Measurements from ENCODE around the gene CHRDL2. TPM values are rescaled to one million over a fixed set of nuclear protein-coding genes. Genes with fewer than 3 reads are reported as not detected.
"Not testable (repeated sequence)": the region's sequence is repeated elsewhere in the genome, so short reads cannot be mapped to it uniquely, and the experiment has no call there.

The CHRDL2 gene, protein sequence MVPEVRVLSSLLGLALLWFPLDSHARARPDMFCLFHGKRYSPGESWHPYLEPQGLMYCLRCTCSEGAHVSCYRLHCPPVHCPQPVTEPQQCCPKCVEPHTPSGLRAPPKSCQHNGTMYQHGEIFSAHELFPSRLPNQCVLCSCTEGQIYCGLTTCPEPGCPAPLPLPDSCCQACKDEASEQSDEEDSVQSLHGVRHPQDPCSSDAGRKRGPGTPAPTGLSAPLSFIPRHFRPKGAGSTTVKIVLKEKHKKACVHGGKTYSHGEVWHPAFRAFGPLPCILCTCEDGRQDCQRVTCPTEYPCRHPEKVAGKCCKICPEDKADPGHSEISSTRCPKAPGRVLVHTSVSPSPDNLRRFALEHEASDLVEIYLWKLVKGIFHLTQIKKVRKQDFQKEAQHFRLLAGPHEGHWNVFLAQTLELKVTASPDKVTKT
- total RNA-seq = 0.69 TPM
- 72.8 TPM for polyA plus RNA-seq

DNA sequence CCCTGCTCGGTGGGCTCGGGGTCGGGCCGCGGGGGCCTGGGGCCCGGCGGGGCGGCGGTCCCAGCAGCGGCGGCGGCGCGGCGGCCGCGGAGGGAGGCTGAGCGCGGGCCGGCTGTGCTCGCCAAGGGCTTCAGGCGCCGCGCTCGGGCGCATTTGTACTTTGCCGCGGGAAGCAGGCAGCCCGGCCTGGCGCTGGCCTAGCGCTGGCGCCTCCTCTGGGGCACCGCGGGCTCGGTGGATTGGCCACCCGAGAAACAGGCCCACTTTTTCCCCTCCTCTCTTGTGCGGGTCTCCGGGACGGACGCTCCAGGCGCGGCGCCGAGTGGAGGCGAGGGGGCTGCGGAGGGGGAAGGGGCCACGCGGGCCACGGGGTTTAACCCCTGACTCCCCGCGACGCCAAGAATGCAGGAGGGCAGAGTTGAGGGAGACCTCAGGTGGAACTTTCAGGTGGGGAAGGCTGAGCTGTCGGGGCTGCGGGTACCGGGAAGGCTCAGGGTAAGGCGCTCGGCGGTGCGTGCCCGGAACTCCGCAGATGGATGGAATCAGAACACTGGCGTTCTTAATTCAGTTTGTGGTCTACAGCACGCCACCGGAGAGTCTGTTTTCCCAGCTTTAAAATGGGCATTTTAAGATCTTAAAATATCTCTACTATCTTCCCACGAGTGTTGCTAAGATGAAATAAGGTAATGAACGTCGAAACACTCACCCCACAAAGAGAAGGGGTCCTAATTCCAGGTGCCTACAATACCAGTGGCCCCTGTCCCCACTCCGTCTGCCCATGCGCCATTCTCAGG, at the start of gene CHRDL2:
Gene CHRDL2 (minus strand): TSS at position 126 of the 794 bp plus-strand sequence. CDS start 538 bp downstream, outside the sequence.
- Histone ChIP-seq H3K36me3 (ENCODE audit: insufficient read depth) (no peaks in the 10 kb centered on the region), H3K4me1 (ENCODE audit: insufficient read depth) (no peaks in the 10 kb centered on the region), H3K4me3 (ENCODE audit: low read depth, low read length) (peak within 1 kb of the TSS; percentile 23), H3K27ac (ENCODE audit: low read depth) (no peak within 1 kb of the TSS)
- WGBS = 10% methylated on average over 69 of the region's 69 CpGs
- DNase-seq (ENCODE audit: extremely low spot score) = no peak

DNA sequence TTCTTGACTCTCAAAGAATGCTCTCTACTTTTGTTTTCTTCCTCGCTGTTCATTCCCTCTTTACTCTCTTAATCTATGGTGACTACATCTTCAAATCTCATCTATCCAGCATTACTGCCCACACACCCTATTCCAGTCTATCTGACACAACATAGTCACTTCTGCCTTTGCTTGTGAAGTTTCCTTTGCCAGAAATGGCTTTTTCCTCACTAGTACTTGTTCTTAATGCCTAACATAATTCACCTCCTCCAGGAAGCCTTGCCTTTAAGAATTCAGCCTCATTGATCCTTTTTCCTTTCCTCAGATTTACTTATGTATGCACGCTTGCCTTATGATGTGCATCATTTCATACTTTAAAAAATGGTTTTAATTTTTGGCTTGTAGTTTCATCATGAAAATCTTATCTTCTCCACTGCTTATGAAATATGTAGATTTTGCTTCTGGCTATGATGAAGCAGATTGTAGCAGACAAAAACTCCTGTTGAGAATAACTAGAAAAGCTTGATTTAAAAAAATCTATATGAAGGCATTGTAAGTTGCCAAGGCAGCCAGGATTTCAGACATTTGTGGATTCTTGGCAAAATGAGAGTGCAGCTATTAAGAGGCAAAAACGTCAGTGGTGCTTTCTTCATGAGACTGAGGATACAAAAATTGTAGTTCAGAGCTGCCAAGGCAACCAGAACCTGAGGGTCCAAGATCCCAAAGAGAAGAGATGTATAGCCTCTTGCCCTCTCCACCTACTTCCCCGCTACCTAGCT, 49.2 kb upstream of the CHRDL2 start:
- Histone ChIP-seq H3K4me3 (ENCODE audit: low read depth, low read length) (no peak overlapping the region), H3K27ac (ENCODE audit: low read depth) (no peak overlapping the region), H3K36me3 (ENCODE audit: insufficient read depth) (no peaks in the 10 kb centered on the region), H3K4me1 (ENCODE audit: insufficient read depth) (no peaks in the 10 kb centered on the region)
- 80% methylated on average over 4 of the region's 4 CpGs for WGBS
- no peak for DNase-seq (ENCODE audit: extremely low spot score)

DNA sequence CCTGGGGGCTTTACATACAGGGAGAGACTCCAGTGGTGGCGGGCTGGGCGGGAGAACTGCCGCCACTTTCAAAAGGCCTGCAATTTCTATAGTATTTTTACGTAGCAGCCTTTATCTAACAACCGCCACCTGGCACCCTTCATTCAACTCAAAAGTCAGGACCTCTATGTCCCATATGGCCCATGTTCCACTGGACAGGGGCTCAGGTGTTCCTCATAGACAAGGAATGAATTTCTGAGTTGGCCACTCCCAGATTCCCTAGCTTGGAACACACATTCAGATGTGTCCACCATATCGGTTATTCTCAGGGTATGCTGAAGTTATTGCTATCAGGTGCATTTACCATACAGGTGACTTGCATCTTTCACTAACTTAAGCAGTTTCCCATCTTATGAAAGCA, 47.4 kb upstream of the CHRDL2 start:
- WGBS = 98% methylated on average over 6 of the region's 6 CpGs
- H3K27ac ChIP-seq (ENCODE audit: low read depth) = no peak overlapping the region
- H3K4me1 ChIP-seq (ENCODE audit: insufficient read depth) = no peaks in the 10 kb centered on the region

DNA sequence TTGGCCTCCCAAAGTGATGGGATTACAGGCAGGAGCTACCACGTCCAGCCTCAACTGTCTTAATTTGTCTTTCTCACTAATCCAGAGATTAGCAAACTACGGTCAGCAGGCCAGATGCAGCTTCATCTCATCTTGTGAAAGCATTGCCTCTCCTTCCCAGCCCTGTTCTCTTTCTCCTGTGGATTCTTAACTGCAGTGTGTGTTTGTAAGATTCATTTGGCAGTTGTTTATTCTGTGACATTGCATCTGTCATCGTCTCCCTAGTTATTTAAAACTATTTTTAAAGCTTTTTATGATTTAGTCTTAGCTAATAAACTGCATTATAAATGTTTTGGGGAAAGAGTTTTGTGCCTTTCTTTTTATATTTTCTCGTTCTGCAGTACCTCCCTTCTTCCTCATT, 46.7 kb upstream of the CHRDL2 start:
- WGBS = 28% methylated on average over 4 of the region's 4 CpGs
- Histone ChIP-seq H3K36me3 (ENCODE audit: insufficient read depth) (no peaks in the 10 kb centered on the region), H3K4me3 (ENCODE audit: low read depth, low read length) (no peak overlapping the region), H3K27ac (ENCODE audit: low read depth) (no peak overlapping the region), H3K4me1 (ENCODE audit: insufficient read depth) (no peaks in the 10 kb centered on the region)
- no peak for DNase-seq (ENCODE audit: extremely low spot score)

More for the DNA sequence above, 47.4 kb upstream of the CHRDL2 start:
- Histone ChIP-seq H3K4me3 (ENCODE audit: low read depth, low read length) (no peak overlapping the region), H3K36me3 (ENCODE audit: insufficient read depth) (no peaks in the 10 kb centered on the region)
- no peak for DNase-seq (ENCODE audit: extremely low spot score)

DNA sequence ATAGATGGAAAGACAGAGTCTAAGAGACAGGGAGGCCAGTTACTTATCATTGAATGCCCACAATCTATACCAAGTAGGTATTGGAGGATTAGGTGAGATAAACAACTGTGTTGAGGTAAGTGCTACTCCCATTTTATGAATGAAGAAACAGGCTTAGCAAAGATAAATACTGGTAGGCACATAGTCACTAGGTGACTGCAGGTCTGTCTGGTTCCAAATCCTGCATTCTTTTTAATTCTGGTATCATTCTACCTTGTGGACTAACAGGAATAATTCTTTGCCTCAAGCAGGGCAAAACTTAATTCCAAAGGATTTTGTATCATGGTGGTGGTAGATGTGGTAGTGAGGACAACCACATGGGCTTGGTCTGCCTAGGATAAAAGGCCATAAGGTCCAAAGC, 45.8 kb upstream of the CHRDL2 start:
- Histone ChIP-seq H3K4me3 (ENCODE audit: low read depth, low read length) (no peak overlapping the region), H3K36me3 (ENCODE audit: insufficient read depth) (no peaks in the 10 kb centered on the region), H3K27ac (ENCODE audit: low read depth) (no peak overlapping the region), H3K4me1 (ENCODE audit: insufficient read depth) (no peaks in the 10 kb centered on the region)
- DNase-seq (ENCODE audit: extremely low spot score) = no peak

DNA sequence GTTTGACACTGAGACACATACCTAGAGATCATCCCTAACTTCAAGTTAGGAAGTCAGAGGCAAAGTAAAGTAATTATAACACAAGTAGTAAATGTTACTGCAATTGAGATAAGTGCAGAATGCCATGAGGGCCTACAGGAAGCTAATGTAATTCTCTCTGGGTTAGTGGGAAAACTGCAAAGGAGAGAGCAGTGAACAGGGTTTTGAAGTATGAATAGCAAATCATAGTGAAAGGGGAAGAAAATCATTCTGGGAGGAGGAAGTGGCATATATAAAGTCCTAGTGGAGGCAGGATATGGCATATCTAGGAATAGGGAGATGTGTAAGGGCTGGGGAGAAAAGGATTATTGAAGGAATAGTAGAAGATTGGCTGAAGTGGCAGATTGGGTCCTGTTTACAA, 45.3 kb upstream of the CHRDL2 start:
- H3K4me3 ChIP-seq (ENCODE audit: low read depth, low read length) = no peak overlapping the region
- no peaks in the 10 kb centered on the region for H3K36me3 ChIP-seq (ENCODE audit: insufficient read depth)
- no peaks in the 10 kb centered on the region for H3K4me1 ChIP-seq (ENCODE audit: insufficient read depth)
- H3K27ac ChIP-seq (ENCODE audit: low read depth) = no peak overlapping the region
- DNase-seq (ENCODE audit: extremely low spot score) = no peak

DNA sequence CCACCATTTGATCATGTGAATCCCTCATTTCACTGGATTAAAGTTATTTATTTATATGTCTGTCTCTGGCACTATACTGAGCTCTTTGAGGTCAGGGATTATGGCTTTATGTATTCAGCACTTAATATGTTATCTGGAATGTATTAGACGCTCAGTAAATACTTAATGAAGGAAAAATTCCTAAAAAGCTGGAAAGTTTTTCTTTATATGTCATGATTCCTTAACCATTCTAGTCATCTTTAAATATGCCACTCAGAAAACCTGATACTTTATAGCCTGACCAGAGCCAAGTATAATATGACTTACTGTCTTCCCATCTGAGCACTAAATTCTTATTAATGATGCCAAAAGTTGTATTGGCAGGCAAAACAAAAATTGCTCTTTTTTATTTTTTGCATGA, 44.5 kb upstream of the CHRDL2 start:
- WGBS = 76% methylated on average over 1 of the region's 1 CpG
- no peaks in the 10 kb centered on the region for H3K36me3 ChIP-seq (ENCODE audit: insufficient read depth)
- DNase-seq (ENCODE audit: extremely low spot score) = no peak
- H3K4me3 ChIP-seq (ENCODE audit: low read depth, low read length) = no peak overlapping the region
- no peaks in the 10 kb centered on the region for H3K4me1 ChIP-seq (ENCODE audit: insufficient read depth)
- no peak overlapping the region for H3K27ac ChIP-seq (ENCODE audit: low read depth)

DNA sequence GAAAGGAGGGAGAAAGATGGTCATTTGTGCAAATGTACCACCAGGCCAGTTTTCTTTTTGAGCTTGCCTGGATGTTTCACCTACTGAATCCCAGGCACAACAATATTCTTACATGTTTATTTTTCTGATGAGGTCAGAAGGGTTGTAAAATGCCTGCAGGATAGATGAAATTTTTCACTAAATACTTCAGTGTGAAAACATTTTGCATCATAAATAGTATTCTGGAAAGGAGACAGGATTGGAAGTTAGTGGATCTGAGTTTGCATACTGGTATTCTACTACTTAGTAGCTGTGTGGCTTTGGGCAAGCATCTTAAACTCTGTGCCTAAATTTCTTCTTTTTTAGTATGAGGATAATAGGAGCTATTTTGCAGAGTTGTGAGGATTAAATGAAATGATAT, 42.2 kb upstream of the CHRDL2 start:
- H3K4me3 ChIP-seq (ENCODE audit: low read depth, low read length) = no peak overlapping the region
- H3K27ac ChIP-seq (ENCODE audit: low read depth) = no peak overlapping the region
- no peak for DNase-seq (ENCODE audit: extremely low spot score)
- H3K36me3 ChIP-seq (ENCODE audit: insufficient read depth) = no peaks in the 10 kb centered on the region
- H3K4me1 ChIP-seq (ENCODE audit: insufficient read depth) = no peaks in the 10 kb centered on the region

DNA sequence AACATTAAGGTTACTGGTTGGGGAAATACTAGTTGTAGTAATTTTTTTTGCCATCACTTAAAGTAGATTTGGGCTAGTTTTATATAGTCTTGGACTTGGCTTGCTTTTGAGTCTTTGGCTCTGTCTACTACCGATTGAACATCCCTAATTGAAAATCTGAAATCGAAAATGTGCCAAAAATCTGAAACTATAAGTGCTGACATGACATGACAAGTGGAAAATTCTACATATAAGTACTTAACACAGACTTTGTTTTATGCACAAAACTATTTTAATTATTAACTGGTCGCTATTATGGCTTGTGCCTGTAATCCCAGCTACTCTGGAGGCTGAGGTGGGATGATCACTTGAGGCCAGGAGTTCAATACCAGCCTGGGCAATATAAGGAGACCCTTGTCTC, 39.9 kb upstream of the CHRDL2 start:
- WGBS = 97% methylated on average over 3 of the region's 3 CpGs
- DNase-seq (ENCODE audit: extremely low spot score) = no peak
- Histone ChIP-seq H3K4me1 (ENCODE audit: insufficient read depth) (no peaks in the 10 kb centered on the region), H3K27ac (ENCODE audit: low read depth) (no peak overlapping the region), H3K36me3 (ENCODE audit: insufficient read depth) (no peaks in the 10 kb centered on the region), H3K4me3 (ENCODE audit: low read depth, low read length) (no peak overlapping the region)

DNA sequence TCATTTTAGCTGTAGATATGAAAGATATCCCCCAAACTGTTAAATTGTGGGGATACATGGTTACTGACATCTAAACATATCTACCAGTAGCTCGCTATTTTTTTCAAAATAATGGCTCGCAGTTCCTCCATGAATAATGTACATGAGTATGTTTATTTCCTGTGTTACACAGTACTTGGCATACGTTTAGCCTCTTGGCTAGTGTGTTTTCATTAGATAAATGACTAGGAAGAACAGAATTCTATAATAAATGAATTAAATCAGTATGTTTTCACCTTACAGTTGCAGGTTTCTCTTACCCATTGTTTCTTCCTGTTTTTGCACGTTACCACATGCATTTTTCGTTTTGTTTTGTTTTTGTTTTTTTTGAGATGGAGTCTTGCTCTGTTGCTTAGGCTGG, 39.2 kb upstream of the CHRDL2 start:
- no peak for DNase-seq (ENCODE audit: extremely low spot score)
- Histone ChIP-seq H3K36me3 (ENCODE audit: insufficient read depth) (no peaks in the 10 kb centered on the region), H3K4me1 (ENCODE audit: insufficient read depth) (no peaks in the 10 kb centered on the region), H3K27ac (ENCODE audit: low read depth) (no peak overlapping the region), H3K4me3 (ENCODE audit: low read depth, low read length) (no peak overlapping the region)
- 70% methylated on average over 5 of the region's 5 CpGs for WGBS

DNA sequence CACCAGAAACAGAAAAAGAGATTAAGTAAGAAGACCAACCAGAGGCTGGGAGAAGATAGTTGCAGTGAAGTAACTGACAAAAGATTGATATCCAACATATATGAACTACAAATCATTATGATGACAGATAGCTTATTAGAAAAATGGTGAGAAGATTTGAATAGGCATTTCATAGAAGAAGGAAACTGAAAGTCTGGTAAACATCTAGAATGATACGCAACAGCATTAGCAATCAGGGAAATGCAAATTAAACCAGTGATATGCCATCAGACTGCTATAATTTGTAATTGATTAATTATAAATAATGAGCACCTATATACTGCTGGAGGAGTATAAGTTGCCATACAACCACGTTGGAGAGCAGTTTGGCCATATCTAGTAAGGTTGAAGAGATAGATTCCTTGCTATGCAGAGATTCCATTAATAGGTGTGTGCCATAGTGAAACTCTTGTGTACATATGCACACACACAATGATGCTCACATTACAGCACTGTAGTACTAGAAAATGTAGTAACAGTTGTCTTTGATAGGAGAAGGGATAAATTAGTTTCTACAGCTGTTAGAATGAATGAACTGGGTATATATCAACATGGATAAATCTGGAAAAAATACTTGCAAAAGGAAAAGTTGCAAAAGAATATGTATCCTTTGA, 38.0 kb upstream of the CHRDL2 start:
- 89% methylated on average over 2 of the region's 2 CpGs for WGBS
- H3K4me3 ChIP-seq (ENCODE audit: low read depth, low read length) = no peak overlapping the region
- no peak for DNase-seq (ENCODE audit: extremely low spot score)
- no peak overlapping the region for H3K27ac ChIP-seq (ENCODE audit: low read depth)
- H3K4me1 ChIP-seq (ENCODE audit: insufficient read depth) = no peaks in the 10 kb centered on the region
- no peaks in the 10 kb centered on the region for H3K36me3 ChIP-seq (ENCODE audit: insufficient read depth)

DNA sequence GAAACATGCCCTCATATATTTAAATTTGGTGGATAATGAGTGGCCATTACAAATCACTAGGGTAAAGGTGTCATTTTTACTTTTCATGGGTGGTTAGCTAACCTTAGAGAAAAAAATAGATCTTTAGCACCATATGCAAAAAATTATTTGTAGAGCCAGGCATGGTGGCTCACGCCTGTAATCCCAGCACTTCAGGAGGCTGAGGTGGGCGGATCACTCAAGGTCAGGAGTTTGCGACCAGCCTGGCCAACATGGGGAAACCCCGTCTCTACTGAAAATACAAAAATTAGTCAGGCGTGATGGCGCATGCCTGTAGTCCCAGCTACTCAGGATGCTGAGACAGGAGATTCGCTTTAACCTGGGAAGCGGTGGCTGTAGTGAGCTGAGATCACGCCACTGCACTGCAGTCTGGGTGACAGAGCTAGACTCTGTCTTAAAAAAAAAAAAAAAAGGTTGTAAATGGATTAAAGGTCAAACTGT, 37.0 kb upstream of the CHRDL2 start:
- 91% methylated on average over 9 of the region's 9 CpGs for WGBS
- DNase-seq (ENCODE audit: extremely low spot score); H3K4me3 ChIP-seq (ENCODE audit: low read depth, low read length); H3K27ac ChIP-seq (ENCODE audit: low read depth); H3K36me3 ChIP-seq (ENCODE audit: insufficient read depth); H3K4me1 ChIP-seq (ENCODE audit: insufficient read depth): not testable (repeated sequence)

DNA sequence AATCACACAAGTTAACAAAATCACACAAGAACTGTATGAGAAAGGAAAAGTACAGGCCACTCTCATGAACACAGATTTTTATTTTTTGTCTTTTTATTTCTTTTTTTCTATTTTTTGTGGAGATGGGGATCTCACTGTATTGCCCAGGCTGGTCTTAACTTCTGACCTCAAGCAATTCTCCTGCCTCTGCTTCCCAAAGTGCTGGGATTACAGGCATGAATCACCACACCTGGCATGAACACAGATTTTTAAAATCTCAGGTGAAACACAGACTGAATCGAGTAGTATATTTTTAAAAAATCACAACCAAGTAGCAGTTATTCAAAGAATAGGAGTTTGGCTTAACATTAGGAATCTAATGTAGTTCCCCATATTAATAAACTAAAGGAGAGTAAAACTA, 35.7 kb upstream of the CHRDL2 start:
- Histone ChIP-seq H3K4me1 (ENCODE audit: insufficient read depth) (no peaks in the 10 kb centered on the region), H3K36me3 (ENCODE audit: insufficient read depth) (no peaks in the 10 kb centered on the region), H3K27ac (ENCODE audit: low read depth) (no peak overlapping the region), H3K4me3 (ENCODE audit: low read depth, low read length) (no peak overlapping the region)
- WGBS = 97% methylated on average over 1 of the region's 1 CpG
- no peak for DNase-seq (ENCODE audit: extremely low spot score)
